Putamen (tissue), 1 donor: Measurements from ENCODE around the gene SAMD1.

Source experiments
- DNase-seq: peaks from one replicate; pipeline ENCODE4 v3.0.0-alpha.2; 2016; ENCODE audit warnings: low spot score

Gene SAMD1

GRCh38 chr19:14113762-14114414 lies 23.3 kb upstream of the SAMD1 start:
- DNase-seq = no peak

- no peak for DNase-seq
Measured at GRCh38 chr19:14112809-14113385, 22.3 kb upstream of the SAMD1 start.

GRCh38 chr19:14112051-14112808 lies 21.7 kb upstream of the SAMD1 start:
- no peak for DNase-seq

DNA sequence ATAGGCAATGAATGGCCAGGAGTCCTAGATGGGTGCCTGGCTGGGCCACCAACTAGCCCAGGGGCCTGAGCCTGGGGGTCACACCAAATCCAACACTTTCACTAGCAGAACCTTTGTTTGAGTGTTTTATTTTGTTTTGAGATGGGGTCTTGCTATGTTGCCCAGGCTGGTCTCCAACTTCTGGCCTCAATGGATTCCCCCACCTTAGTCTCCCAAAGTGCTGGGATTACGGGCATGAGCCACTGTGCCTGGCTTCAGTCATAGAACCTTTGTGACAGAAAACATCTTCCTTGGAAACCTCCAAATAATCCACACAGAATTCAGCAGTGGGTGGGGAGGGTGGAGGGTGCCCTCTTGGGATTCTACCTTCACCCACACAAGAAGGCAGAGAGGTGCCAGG lies 20.9 kb upstream of the SAMD1 start:
- DNase-seq = no peak

DNA sequence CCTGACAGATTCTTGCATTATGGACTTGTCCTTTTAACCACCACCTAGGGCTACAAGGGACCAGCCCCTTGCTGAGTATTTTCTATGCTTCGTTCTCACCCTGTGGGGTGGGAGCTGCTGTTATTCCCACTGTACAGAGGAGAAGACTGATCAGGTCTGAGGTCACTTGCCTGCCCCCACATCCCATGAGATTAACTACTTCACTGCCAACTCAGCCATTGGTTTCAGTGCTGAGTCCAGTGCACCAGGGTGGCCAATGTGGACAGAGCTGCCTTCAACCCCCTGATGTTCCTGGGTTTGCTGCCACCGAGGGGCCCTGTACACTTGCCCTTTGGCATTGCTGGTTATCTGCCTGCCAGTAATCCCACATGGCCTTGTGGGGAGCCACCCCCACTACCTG lies 20.1 kb upstream of the SAMD1 start:
- DNase-seq = no peak

- no peak for DNase-seq
Measured at GRCh38 chr19:14107581-14108461, 17.3 kb upstream of the SAMD1 start.

DNA sequence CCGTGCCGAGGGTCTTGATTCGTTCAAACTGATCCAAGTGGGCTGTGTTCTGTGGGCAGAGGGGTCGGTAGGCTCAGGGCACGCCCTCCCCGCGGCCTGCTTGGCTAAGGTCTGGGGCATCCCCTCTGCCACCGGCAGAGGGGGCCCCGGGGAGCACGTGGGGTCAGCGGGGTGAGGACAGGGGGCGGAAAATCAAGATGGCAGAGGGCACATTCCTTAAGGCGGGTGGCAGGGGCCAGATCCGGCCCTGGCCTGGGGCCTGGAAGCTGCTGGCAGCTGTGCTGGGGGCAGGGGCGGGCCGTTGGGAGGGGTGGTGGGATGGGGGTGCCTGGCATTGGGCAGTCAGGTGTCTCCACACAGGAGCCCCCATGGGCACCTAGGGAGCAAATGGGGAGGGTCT lies 16.3 kb upstream of the SAMD1 start:
- no peak for DNase-seq

DNA sequence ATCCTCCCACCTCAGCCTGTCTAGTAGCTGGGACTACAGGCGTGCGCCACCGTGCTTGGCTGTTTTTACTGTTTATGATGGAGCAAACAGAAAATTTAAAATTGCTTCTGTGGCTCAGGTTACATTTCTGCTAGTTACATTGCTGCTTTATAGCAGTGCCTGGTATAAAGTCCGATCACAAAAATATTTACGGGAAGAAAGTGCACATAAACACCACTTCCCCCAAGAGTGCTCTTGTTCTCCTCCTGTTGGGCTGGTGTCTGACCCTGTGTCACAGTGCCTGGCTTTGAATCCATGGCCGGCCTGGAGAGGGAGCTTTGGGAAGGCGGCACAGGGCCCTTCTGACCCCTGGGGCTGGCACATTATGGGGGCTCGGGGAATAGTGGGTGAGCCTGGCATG lies 15.1 kb upstream of the SAMD1 start:
- no peak for DNase-seq

- no peak for DNase-seq
Measured at GRCh38 chr19:14103310-14103709, 12.8 kb upstream of the SAMD1 start.

DNA sequence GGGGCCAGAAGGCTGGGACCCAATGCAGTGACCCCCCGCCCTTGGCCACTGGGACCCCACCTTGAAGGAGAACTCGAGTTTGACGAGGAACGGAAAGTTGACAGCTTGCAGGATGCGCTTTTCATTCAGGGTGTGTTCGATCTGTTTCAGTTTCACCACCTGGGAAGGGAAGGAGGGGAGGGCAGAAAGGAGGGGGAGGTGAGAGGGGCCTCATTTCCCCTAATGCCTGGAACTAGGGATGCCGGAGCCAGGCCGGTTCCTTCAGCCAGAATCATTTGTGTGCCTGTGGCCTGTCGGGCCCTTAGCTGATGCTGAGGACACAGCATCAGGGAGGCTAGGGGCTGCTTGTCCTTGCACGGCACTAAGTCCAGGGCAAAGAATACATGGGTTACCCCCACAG lies 12.2 kb upstream of the SAMD1 start:
- no peak for DNase-seq

DNA sequence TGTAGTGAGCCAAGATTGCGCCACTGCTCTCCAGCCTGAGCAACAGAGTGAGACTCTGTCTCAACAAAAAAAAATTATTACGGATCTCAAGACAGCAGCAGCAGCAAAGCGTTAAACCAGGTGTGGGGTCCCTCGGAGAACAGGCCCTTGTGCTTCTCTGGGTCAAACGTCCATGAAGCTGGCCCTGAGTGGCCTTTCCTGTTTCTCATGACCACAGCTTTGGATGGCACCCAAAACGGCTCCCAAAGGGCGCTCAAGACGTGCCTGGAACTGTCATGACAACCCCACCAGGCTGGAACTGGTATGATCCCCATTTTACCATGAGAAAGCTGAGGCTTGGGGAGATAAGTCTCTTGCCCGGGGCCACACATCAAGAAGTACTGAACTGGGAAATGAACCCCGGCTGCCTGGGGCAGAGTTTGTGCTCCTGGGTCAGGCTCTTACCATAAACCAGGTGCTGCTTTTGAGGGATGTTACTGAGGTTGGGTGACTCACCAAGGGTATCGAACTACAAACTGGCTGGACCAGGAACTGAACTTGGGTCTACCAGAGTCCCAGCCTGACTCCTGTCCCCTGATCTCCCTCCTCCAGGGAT lies 11.6 kb upstream of the SAMD1 start:
- no peak for DNase-seq

DNA sequence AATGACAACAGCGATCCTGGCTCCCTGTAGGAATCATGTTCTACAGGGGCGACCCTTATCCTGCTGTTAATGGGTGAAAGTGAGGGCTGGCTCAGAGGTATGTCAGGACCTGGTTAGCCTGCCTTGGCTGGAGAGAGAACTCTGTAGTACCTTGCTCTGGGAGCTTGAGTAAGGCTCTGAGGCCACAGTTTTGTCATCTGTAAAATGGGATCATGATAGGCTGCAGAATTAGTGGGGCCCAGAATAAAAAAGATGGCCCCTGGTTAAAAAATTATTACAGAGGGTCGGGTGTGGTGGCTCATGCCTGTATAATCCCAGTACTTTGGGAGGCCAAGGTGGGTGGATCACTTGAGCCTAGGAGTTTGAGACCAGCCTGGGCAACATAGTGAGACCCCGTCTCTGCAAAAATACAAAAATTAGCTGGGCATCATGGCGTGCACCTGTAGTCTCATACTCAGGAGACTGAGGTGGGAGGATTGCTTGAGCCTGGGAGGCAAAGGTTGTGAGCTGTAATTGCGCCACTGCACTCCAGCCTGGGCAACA lies 10.5 kb upstream of the SAMD1 start:
- DNase-seq = no peak

GRCh38 chr19:14097532-14098151 lies 7.1 kb upstream of the SAMD1 start:
- DNase-seq = no peak

DNA sequence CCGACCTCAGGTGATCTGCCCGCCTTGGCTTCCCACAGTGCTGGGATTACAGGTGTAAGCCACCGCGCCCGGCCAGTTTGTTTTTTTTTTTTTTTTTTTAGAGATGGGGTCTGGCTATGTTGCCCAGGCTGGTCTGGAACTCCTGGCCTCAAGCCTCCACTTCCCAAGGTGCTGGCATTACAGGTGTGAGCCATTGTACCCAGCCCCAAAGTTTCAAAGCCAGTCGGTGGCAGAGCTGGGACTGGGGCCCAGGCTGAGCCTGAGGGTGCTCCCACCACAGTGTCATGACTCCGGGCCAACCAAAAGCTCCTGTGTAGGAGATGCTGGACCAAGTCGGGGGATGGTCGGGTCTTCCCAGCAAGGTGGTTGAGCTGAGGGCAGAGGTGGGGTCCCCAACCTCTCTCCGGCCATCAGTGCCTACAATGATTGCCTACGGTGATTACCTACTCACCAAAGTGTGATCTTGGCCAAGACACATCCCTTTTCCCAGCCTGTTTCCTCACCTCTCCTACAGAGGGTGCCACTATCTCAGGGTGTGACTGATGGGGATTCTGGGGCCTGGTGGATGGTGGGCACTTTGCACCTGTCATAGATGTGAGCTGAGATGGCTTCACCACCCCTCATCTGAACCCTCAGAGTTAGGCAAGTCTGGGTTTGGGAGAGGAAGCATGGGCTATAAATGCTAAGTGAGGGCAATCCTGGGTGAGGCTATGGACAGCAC lies 5.9 kb upstream of the SAMD1 start:
- no peak for DNase-seq

- no peak for DNase-seq
Measured at GRCh38 chr19:14094854-14095253, 4.3 kb upstream of the SAMD1 start.

DNA sequence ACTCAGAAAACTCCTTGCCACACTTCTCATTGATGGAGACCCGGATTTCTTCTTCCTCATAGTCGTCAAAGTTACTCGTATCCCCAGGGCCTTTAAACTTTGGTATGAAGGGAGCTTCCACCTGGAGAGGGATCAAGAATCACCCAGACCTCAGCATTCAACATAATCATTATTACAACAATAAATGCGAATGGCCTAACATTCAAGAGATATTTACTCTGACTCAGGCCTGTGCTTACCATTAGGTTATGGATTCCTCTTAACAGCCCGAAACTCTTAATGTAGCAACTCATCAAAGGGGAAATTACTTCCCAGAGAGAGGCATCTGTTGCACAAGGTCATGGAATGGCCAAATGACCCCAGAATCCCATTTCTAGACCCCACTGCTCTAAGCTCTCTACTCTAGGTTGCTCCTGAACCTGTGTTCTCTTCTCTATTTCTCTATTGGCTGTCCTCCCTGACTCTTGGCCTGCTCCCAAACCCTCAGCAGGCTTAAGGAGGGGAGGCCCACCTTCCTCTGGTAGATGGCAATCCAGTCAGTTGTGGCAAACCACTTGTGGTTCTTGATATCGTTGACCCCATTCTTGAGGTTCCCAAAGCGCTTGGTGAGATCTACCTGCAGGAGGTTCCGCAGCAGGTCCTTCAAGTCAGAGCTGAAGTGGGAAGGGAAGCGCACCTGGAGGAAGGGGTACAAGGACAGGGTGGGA lies 2.7 kb upstream of the SAMD1 start:
- DNase-seq = no peak

DNA sequence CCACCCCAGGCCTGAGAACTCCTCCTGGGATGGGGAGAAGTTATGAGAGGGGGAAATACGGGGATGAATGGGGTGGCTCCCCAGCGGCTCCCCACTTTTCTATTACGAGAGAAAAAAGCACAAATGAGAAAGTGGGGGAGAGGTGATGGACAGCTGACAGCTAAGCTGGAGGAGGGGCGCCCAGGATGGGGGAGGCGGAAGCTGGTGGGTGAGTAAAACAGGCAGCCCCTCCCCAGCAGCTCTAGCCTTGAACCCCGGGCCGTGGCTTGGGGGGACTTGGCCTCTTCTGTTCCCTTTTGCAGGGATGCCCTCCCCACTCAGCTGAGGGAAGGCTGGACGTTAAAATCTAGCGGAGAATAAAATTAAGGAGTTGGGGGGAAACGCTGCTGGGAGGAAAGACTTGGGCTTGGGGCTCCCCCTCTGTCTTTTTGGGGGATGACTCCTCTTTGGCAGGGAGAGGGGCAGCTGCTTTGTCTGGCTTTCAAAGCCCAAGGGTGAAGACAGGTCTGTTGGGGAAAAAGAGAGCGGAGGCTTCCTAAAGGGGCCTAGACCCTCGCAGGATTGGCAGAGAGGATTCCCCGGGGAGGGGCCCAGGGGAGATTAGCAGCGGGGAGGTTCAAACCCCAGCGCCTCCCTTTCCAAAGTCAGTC lies 1.4 kb upstream of the SAMD1 start:
- DNase-seq = no peak

- DNase-seq = peak; percentile 64
Measured at GRCh38 chr19:14091081-14091812, 696 bp upstream of the SAMD1 start.
